MCF 10A (cell line): Measurements from ENCODE around the gene IKZF4. TPM values are rescaled to one million over a fixed set of nuclear protein-coding genes. Genes with fewer than 3 reads are reported as not detected.
A peak's percentile ranks its signal among the peaks of the same experiment; 100 is the strongest.
"Not testable (repeated sequence)": the region's sequence is repeated elsewhere in the genome, so short reads cannot be mapped to it uniquely, and the experiment has no call there.

Source experiments
- BruUV-seq: library from RNA; stranded (reverse); fragments of 400-500 nt; replicated peaks from 2 replicates; lab custom pipeline; 2021; lab: Mats Ljungman, UMichigan
- CTCF ChIA-PET: fragments of 300-600 bp; sonication (Branson Sonifier 250); formaldehyde crosslinking; extraction: SDS; loops from one replicate; lab custom pipeline; 2021; ENCODE audit warnings: antibody characterized with exemption, inconsistent platforms; lab: Yijun Ruan, JAX
- POLR2A ChIA-PET: fragments of 300-600, 350-650 bp; sonication (Branson Sonifier 250); formaldehyde crosslinking; extraction: SDS; loops from one replicate; lab custom pipeline; 2020; ENCODE audit warnings: antibody characterized with exemption, inconsistent platforms; lab: Yijun Ruan, JAX
- DNase-seq: peaks from one replicate; pipeline ENCODE4 v3.0.0-alpha.2; 2018; ENCODE audit not compliant: unreplicated experiment
- H3K27ac Mint-ChIP-seq: one replicate; pipeline ENCODE4 v1.8.0; 2022; ENCODE audit warnings: mild to moderate bottlenecking, low read depth, mixed read lengths; ENCODE audit not compliant: unreplicated experiment
- H3K27me3 Mint-ChIP-seq: one replicate; pipeline ENCODE4 v1.8.0; 2022; ENCODE audit warnings: mixed read lengths; ENCODE audit not compliant: insufficient read depth, unreplicated experiment
- H3K36me3 Mint-ChIP-seq: one replicate; pipeline ENCODE4 v1.8.0; 2022; ENCODE audit warnings: mild to moderate bottlenecking, moderate library complexity, mixed read lengths; ENCODE audit not compliant: insufficient read depth, unreplicated experiment
- H3K4me1 Mint-ChIP-seq: one replicate; pipeline ENCODE4 v1.8.0; 2022; ENCODE audit warnings: mixed read lengths; ENCODE audit not compliant: insufficient read depth, unreplicated experiment
- H3K4me3 Mint-ChIP-seq: one replicate; pipeline ENCODE4 v1.8.0; 2022; ENCODE audit warnings: mild to moderate bottlenecking, moderate library complexity, mixed read lengths; ENCODE audit not compliant: unreplicated experiment
- H3K9me3 Mint-ChIP-seq: one replicate; pipeline ENCODE4 v1.8.0; 2022; ENCODE audit warnings: mixed read lengths; ENCODE audit not compliant: unreplicated experiment
- intact Hi-C: fragments of 100-400 bp; cut with micrococcal nuclease; formaldehyde crosslinking; loops from 2 replicates; pipeline ENCODE4 v1.14.1; 2022
- total RNA-seq: library from RNA; stranded (reverse); gene quantifications from 2 replicates; pipeline ENCODE4 v1.2.3, GENCODE V29; 2022
- TF ChIP-seq, protein P1 (sequence below): fragments of 200-600 bp; IDR thresholded peaks from one replicate; pipeline ENCODE4 v1.8.0; 2022; ENCODE audit warnings: antibody characterized with exemption, mild to moderate bottlenecking; ENCODE audit not compliant: unreplicated experiment

IKZF4 gene
- total RNA-seq, 1 experiment from 2014 or later = 2.4 TPM

DNA sequence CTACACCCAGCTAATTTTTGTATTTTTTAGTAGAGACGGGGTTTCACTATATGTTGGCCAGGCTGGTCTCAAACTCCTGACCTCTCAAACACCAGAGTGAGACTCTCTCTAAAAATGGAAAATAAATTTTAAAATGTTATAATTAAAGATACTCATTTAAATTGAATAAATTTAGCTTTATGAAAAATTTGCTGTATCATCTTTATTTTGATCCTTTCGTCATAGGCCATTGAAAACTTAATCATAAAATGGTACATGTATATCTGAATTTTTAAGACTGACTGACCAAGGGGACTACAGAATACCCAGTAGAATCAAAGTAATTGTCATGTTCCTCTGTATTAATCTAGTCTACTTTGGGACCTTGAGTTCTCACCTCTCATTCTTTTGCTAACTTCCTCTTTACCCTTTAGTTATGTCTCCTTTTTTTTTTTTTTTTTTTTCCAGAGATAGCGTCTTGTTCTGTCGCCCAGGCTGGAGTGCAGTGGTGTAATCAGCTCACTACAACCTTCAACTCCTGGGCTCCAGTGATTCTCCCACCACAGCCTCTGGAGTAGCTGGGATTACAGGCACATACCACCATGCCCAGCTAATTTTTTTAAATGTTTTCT, 37.5 kb upstream of the IKZF4 start:
- H3K27me3 Mint-ChIP-seq = no peaks in the 10 kb centered on the region
- BruUV-seq = no TSS peak
- ChIA-PET POLR2A (interaction anchor here (1.1 to 2.9 kb wide), 5 partner anchors 10 to 145 kb away, joined by 3 to 36 read pairs (median 5); partner anchors contain the start of genes ESYT1, RAB5B and SUOX), CTCF (interaction anchor here (0.5 to 7.0 kb wide), 8 partner anchors 8 to 97 kb away, joined by 3 to 80 read pairs (median 4); partner anchors contain the start of genes DGKA, RAB5B and SUOX)
- H3K4me1 Mint-ChIP-seq = peaks cover 2% of the 10 kb centered on the region
- intact Hi-C loops = no loop called here
- TF ChIP-seq, protein P1, sequence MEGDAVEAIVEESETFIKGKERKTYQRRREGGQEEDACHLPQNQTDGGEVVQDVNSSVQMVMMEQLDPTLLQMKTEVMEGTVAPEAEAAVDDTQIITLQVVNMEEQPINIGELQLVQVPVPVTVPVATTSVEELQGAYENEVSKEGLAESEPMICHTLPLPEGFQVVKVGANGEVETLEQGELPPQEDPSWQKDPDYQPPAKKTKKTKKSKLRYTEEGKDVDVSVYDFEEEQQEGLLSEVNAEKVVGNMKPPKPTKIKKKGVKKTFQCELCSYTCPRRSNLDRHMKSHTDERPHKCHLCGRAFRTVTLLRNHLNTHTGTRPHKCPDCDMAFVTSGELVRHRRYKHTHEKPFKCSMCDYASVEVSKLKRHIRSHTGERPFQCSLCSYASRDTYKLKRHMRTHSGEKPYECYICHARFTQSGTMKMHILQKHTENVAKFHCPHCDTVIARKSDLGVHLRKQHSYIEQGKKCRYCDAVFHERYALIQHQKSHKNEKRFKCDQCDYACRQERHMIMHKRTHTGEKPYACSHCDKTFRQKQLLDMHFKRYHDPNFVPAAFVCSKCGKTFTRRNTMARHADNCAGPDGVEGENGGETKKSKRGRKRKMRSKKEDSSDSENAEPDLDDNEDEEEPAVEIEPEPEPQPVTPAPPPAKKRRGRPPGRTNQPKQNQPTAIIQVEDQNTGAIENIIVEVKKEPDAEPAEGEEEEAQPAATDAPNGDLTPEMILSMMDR = no peak
- H3K27ac Mint-ChIP-seq = no peak overlapping the region
- peaks cover 63% of the 10 kb centered on the region for H3K36me3 Mint-ChIP-seq
- no peak overlapping the region for H3K4me3 Mint-ChIP-seq
- no peaks in the 10 kb centered on the region for H3K9me3 Mint-ChIP-seq
- DNase-seq = no peak

DNA sequence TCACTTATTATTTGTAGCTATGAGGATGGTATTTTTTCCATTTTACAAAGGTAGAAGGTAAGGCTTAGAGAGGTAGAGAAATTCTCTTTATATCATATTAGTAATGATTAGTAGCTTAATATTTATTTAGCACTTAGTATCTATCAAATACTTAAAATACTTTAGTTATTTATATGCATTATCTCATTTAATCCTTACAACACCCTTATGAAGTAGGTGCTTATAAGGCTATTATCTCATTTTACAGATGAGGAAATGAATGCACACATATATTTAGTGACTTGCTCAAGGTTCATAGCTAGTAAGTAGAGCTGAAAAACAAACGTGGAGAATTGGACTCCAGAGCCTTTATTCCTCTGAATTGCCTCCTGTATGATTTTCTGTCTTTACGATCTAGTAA, 36.0 kb upstream of the IKZF4 start:
- TF ChIP-seq, protein P1 = no peak
- POLR2A ChIA-PET = interaction anchor here (0.7 to 3.0 kb wide), 3 partner anchors 11 to 57 kb away, joined by 3 to 25 read pairs (median 23); partner anchors contain the start of genes RAB5B and SUOX
- no peaks in the 10 kb centered on the region for H3K4me1 Mint-ChIP-seq
- peaks cover 78% of the 10 kb centered on the region for H3K36me3 Mint-ChIP-seq
- BruUV-seq = no TSS peak
- no peaks in the 10 kb centered on the region for H3K27me3 Mint-ChIP-seq
- intact Hi-C loops = no loop called here
- no peak overlapping the region for H3K27ac Mint-ChIP-seq
- no peak for DNase-seq
- CTCF ChIA-PET = interaction anchor here (0.6 to 7.0 kb wide), 6 partner anchors 10 to 59 kb away, joined by 3 to 80 read pairs (median 4); partner anchors contain the start of gene SUOX
- no peaks in the 10 kb centered on the region for H3K9me3 Mint-ChIP-seq
- no peak overlapping the region for H3K4me3 Mint-ChIP-seq

GRCh38 chr12:55985341-55985740, 35.5 kb upstream of the IKZF4 start:
- CTCF ChIA-PET = interaction anchor here (0.7 to 7.0 kb wide), 4 partner anchors 10 to 248 kb away, joined by 3 to 80 read pairs (median 4); partner anchors contain the start of gene SUOX
- BruUV-seq = no TSS peak

GRCh38 chr12:55985976-55986375, 34.9 kb upstream of the IKZF4 start:
- ChIA-PET CTCF (interaction anchor here (0.7 to 7.0 kb wide), 5 partner anchors 8 to 248 kb away, joined by 3 to 80 read pairs (median 3); partner anchors contain the start of gene SUOX), POLR2A (interaction anchor here (0.7 to 3.0 kb wide), 2 partner anchors 12 to 1093 kb away, joined by 3 to 25 read pairs; partner anchors contain the start of gene RAB5B)
- H3K27me3 Mint-ChIP-seq, H3K4me3 Mint-ChIP-seq, BruUV-seq, intact Hi-C loops, H3K9me3 Mint-ChIP-seq, H3K4me1 Mint-ChIP-seq, DNase-seq: not testable (repeated sequence)
- Mint-ChIP-seq H3K27ac (peak overlapping the region; percentile 19), H3K36me3 (peaks cover 82% of the 10 kb centered on the region)

More at GRCh38 chr12:55985341-55985740, 35.5 kb upstream of the IKZF4 start:
- H3K9me3 Mint-ChIP-seq = no peaks in the 10 kb centered on the region
- H3K36me3 Mint-ChIP-seq = peaks cover 78% of the 10 kb centered on the region
- DNase-seq = no peak
- no peaks in the 10 kb centered on the region for H3K27me3 Mint-ChIP-seq
- TF ChIP-seq, protein P1 = no peak
- H3K4me1 Mint-ChIP-seq = no peaks in the 10 kb centered on the region
- H3K27ac Mint-ChIP-seq = peak overlapping the region; percentile 19
- no peak overlapping the region for H3K4me3 Mint-ChIP-seq
- POLR2A ChIA-PET = interaction anchor here (0.7 to 3.0 kb wide), 3 partner anchors 11 to 1094 kb away, joined by 3 to 25 read pairs (median 23); partner anchors contain the start of genes RAB5B and SUOX
- intact Hi-C loops = no loop called here
